ENCODE data around the gene ZNF227.

DNA sequence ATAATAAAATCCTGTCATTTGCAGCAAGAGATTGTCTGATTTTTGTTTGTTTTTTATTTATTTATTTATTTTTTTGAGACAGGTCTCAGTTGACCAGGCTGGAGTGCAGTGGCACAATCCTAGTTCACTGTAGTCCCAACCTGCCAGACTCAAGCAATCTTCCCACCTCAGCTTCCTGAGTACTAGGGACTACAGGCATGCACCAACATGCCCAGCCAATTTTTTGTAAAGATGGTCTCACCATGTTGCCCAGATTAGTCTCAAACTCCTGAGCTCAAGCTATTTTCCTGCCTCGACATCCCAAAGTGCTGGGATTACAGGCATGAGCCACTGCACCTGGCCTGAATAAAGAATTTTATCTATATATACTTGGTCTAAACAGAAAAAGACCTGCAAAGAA is 65.0 kb downstream of the ZNF227 start:
- TF ChIP-seq EZH2 (IDR thresholded peaks at IDR 0.05; ENCODE audit: borderline replicate concordance, insufficient read depth, low read length, poor library complexity, severe bottlenecking) (no peak), TAF1 (IDR thresholded peaks at IDR 0.05; ENCODE audit: low read depth) (no peak), CTCF (IDR thresholded peaks at IDR 0.05; ENCODE audit: poor library complexity, severe bottlenecking) (no peak), RAD21 (conservative IDR thresholded peaks at IDR 0.05) (no peak)
